ENCODE measurements around the gene NEGR1. TPM values are rescaled to one million over a fixed set of nuclear protein-coding genes. Genes with fewer than 3 reads are reported as not detected.
A peak's percentile ranks its signal among the peaks of the same experiment; 100 is the strongest.

Gene NEGR1
- total and polyA plus RNA-seq, 3 donors from 2014 or later, result 2.9 to 7.6 (median 3.1) TPM

DNA sequence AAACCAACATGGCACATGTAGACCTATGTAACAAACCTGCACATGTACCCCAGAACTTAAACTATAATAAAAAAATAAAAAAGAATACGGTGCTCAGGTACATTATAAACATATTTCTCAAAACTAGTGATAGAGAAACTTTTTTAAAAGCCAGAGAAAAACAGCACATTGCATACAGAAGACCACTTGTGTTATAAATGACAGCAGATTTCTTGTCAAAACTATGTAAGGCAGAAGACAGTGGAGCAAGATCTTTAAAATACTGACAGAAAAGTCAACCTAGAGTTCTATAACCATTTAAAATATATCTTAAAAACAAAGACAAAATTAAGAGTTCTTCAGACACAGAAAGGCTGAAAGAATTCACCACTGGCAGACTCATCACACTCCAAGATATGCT is 144.7 kb downstream of the NEGR1 start:
- Histone ChIP-seq H3K27ac (no peak overlapping the region), H3K4me3 (no peak overlapping the region), H3K36me3 (ENCODE audit: low read depth, missing control alignments) (no peaks in the 10 kb centered on the region), H3K27me3 (no peaks in the 10 kb centered on the region), H3K9me3 (no peaks in the 10 kb centered on the region), H3K4me1 (no peaks in the 10 kb centered on the region)
- DNase-seq, result no peak
- intact Hi-C loops (cut with DNase I; ENCODE audit: low total_unique reads), result no loop called here
- TF ChIP-seq CTCF (IDR thresholded peaks at IDR 0.05), result no peak
- no peak for TF ChIP-seq POLR2A (IDR thresholded peaks at IDR 0.05)
- 86 to 92% methylated on average over 1 of the region's 1 CpG for WGBS, 2 donors

DNA sequence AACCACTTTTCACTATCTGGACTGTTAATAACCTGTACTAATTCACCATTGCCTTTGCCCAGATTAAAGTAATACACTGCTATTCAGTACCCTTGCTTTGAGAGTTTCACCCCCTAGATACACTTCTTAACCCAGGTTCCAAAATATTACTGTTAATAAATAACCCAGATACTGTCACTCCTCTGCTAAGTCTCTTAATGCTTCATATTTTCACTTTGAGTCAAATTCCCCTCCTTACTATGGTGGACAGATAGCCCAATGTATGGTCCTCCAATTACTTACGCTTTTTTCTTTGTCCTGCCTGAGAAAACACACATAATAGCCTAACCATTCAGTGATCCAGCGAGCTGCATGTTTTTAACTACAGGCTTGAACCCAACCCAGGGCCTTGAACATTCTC is 152.5 kb downstream of the NEGR1 start:
- Histone ChIP-seq H3K4me1 (no peaks in the 10 kb centered on the region), H3K36me3 (ENCODE audit: low read depth, missing control alignments) (no peaks in the 10 kb centered on the region), H3K27ac (no peak overlapping the region), H3K27me3 (no peaks in the 10 kb centered on the region), H3K9me3 (no peaks in the 10 kb centered on the region), H3K4me3 (no peak overlapping the region)
- TF ChIP-seq CTCF (IDR thresholded peaks at IDR 0.05), result no peak
- no peak for TF ChIP-seq POLR2A (IDR thresholded peaks at IDR 0.05)
- 80 to 91% methylated on average over 2 of the region's 2 CpGs for WGBS, 2 donors
- intact Hi-C loops (cut with DNase I; ENCODE audit: low total_unique reads), result no loop called here
- no peak for DNase-seq

GRCh38 chr1:72122099-72122880 is 160.0 kb downstream of the NEGR1 start:
- peak overlapping the region in 1 of 2 donors; percentile 28 for H3K27ac ChIP-seq
- intact Hi-C loops (cut with DNase I; ENCODE audit: low total_unique reads), result no loop called here

DNA sequence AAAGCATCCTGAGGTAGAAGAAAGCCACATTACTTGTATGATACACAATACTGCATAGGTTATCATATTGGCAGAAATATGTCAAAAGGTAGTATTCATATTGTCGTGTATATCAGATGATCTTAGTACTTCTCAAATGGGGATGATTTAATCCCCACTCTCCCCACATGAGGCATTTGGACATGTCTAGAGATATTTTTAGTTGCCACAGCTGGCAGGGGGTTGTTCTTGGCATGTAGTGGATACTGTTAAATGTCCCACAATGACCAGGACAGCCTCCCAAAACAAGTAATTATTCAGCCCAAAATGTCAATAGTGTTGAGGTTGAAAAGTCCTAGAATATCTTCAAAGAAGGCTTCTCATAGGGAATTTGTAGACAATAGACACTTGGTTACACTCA is 162.8 kb downstream of the NEGR1 start:
- no peak overlapping the region for H3K27ac ChIP-seq
- no peak overlapping the region for H3K4me3 ChIP-seq
- intact Hi-C loops (cut with DNase I; ENCODE audit: low total_unique reads), result no loop called here
- TF ChIP-seq CTCF (IDR thresholded peaks at IDR 0.05), result no peak
- no peak for TF ChIP-seq POLR2A (IDR thresholded peaks at IDR 0.05)
- no peaks in the 10 kb centered on the region for H3K36me3 ChIP-seq (ENCODE audit: low read depth, missing control alignments)
- DNase-seq, result no peak
- peaks cover 3% of the 10 kb centered on the region for H3K4me1 ChIP-seq
- no peaks in the 10 kb centered on the region for H3K27me3 ChIP-seq
- 76 to 84% methylated on average over 1 of the region's 1 CpG for WGBS, 2 donors
- no peaks in the 10 kb centered on the region for H3K9me3 ChIP-seq

More at GRCh38 chr1:72122099-72122880, 160.0 kb downstream of the NEGR1 start:
- Histone ChIP-seq H3K9me3 (no peaks in the 10 kb centered on the region), H3K27me3 (no peaks in the 10 kb centered on the region), H3K4me1 (no peaks in the 10 kb centered on the region), H3K36me3 (ENCODE audit: low read depth, missing control alignments) (no peaks in the 10 kb centered on the region), H3K4me3 (no peak overlapping the region)
- DNase-seq, result no peak
- WGBS, 2 donors, result 54 to 55% methylated on average over 4 of the region's 4 CpGs
- TF ChIP-seq POLR2A (IDR thresholded peaks at IDR 0.05), result no peak
- TF ChIP-seq CTCF (IDR thresholded peaks at IDR 0.05), result no peak

DNA sequence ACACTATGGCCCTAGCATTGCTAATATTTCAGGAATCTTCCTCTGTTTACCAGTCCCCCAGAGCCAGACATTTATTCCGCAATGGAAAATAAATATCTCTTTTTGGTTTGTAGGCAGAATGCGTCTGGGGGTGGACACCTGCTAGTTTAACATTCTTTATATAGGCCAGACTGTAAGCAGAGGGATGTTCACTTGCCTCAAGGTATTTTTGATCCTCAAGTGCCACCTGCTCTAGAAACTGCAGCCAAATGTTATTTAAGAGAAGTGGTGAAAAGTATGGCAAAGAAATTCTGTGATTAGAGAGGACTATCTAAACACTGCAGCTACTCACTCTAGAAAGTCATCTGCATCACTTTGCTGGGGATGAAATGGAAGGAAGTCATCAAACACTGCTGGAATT is 164.7 kb downstream of the NEGR1 start:
- no peaks in the 10 kb centered on the region for H3K27me3 ChIP-seq
- WGBS, 2 donors, result 71 to 99% methylated on average over 2 of the region's 2 CpGs
- H3K36me3 ChIP-seq (ENCODE audit: low read depth, missing control alignments), result no peaks in the 10 kb centered on the region

More for the DNA sequence above, 164.7 kb downstream of the NEGR1 start:
- DNase-seq, result no peak
- intact Hi-C loops (cut with DNase I; ENCODE audit: low total_unique reads), result no loop called here
- Histone ChIP-seq H3K27ac (no peak overlapping the region), H3K9me3 (no peaks in the 10 kb centered on the region), H3K4me1 (peaks cover 3% of the 10 kb centered on the region), H3K4me3 (no peak overlapping the region)
- TF ChIP-seq CTCF (IDR thresholded peaks at IDR 0.05), result no peak
- TF ChIP-seq POLR2A (IDR thresholded peaks at IDR 0.05), result no peak

All from testis (tissue), 3 donors.